ENCODE data around the gene SLC25A39. TPM values are rescaled to one million over a fixed set of nuclear protein-coding genes. Genes with fewer than 3 reads are reported as not detected.

The SLC25A39 gene
- total and polyA plus RNA-seq, 8 donors, result 55.5 to 121 (median 91.8) TPM

- intact Hi-C loops (cut with DNase I), result no loop called here
- peaks cover 0 to 52% of the 10 kb centered on the region in 2 donors for H3K4me1 ChIP-seq
- peak overlapping the region in 1 of 2 donors; percentile 28 for H3K27ac ChIP-seq
- H3K36me3 ChIP-seq, result no peaks in the 10 kb centered on the region
- H3K27me3 ChIP-seq, result no peaks in the 10 kb centered on the region
- no peaks in the 10 kb centered on the region for H3K9me3 ChIP-seq
- ATAC-seq (peak; percentile 86), DNase-seq (peak in 1 of 4 donors; percentile 74)
- no peak overlapping the region for H3K4me3 ChIP-seq
- TF ChIP-seq CTCF (IDR thresholded peaks at IDR 0.05), result no peak
Measured at GRCh38 chr17:44338702-44339101, 14.1 kb upstream of the SLC25A39 start.

DNA sequence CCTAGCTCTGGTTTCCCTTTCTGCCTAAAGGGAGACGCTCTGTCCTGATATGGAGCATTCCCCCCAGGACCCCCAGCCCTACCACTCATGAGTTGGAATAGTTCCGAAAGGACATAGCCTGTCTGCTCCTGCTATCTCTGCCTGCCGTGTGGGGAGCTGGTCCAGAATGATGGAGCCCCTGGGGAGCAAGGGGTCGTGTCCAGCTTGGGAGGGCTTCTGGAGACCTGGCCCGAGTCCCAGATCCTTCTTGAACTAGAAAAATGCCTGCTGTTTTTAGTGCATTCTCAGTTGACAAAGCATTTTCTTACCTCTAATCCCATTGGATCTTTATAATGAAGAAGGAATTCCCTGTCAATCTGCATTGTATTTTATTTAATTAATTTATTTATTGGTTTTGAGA is 11.3 kb upstream of the SLC25A39 start:
- ATAC-seq, result no peak
- H3K27me3 ChIP-seq, result no peaks in the 10 kb centered on the region
- H3K4me1 ChIP-seq, result peaks cover 0 to 77% of the 10 kb centered on the region in 2 donors
- intact Hi-C loops (cut with DNase I), result no loop called here
- H3K36me3 ChIP-seq, result no peaks in the 10 kb centered on the region
- no peak overlapping the region for H3K27ac ChIP-seq
- H3K4me3 ChIP-seq, result no peak overlapping the region
- H3K9me3 ChIP-seq, result no peaks in the 10 kb centered on the region
- TF ChIP-seq CTCF (IDR thresholded peaks at IDR 0.05), result no peak
- no peak for DNase-seq

DNA sequence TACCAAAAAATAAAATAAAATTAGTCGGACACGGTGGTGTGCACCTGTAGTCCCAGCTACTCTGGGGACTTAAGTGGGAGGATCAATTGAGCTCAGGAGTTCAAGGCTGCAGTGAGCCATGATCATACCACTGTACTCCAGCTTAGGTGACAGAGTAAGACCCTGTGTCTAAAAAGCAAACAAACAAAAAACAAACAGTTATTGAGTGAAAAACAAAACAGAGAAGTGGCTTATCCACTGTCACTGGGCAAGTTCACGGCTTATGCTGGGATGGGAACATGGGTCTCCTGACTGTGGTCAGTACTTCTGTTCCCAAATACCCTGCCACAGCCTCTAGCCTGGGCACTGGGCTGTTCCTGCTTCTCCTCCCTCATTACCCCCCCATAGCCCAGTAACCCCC is 10.9 kb upstream of the SLC25A39 start:
- no peaks in the 10 kb centered on the region for H3K27me3 ChIP-seq
- peaks cover 0 to 77% of the 10 kb centered on the region in 2 donors for H3K4me1 ChIP-seq
- intact Hi-C loops (cut with DNase I), result no loop called here
- ATAC-seq (peak; percentile 33), DNase-seq (no peak)
- TF ChIP-seq CTCF (IDR thresholded peaks at IDR 0.05), result no peak
- no peaks in the 10 kb centered on the region for H3K36me3 ChIP-seq
- peak overlapping the region in 1 of 2 donors; percentile 77 for H3K27ac ChIP-seq
- no peak overlapping the region for H3K4me3 ChIP-seq
- H3K9me3 ChIP-seq, result no peaks in the 10 kb centered on the region

GRCh38 chr17:44334727-44335126 is 10.1 kb upstream of the SLC25A39 start:
- H3K4me1 ChIP-seq, result peaks cover 0 to 68% of the 10 kb centered on the region in 2 donors
- H3K27me3 ChIP-seq, result no peaks in the 10 kb centered on the region
- ATAC-seq, result no peak
- H3K36me3 ChIP-seq, result no peaks in the 10 kb centered on the region
- no peaks in the 10 kb centered on the region for H3K9me3 ChIP-seq
- H3K4me3 ChIP-seq, result no peak overlapping the region
- DNase-seq, result no peak
- H3K27ac ChIP-seq, result peak overlapping the region; percentile 17 to 77
- intact Hi-C loops (cut with DNase I), result no loop called here
- no peak for TF ChIP-seq CTCF (IDR thresholded peaks at IDR 0.05)

DNA sequence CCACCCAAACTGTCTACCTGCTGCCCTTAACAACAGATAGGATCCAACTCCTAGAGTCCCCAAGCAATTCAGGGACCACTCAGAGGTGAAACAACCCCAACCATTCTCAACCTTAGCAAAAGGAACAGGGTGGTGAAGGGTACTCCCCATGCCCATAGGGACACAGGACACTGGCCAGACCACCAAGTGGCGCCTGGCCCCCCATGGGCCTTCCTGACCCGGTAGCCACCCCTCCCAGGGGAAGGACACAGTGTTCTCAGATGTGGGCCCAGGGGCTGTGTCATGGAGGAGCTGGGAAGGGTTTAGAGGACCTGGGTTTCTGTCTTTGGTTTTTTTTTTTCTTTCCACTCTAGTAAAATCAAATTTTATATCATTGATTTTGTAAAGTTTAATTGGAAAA is 9.7 kb upstream of the SLC25A39 start:
- Histone ChIP-seq H3K27me3 (no peaks in the 10 kb centered on the region), H3K27ac (peak overlapping the region in 1 of 2 donors; percentile 77), H3K36me3 (no peaks in the 10 kb centered on the region), H3K4me3 (no peak overlapping the region), H3K9me3 (no peaks in the 10 kb centered on the region), H3K4me1 (peaks cover 0 to 64% of the 10 kb centered on the region in 2 donors)
- ATAC-seq (no peak), DNase-seq (no peak)
- no peak for TF ChIP-seq CTCF (IDR thresholded peaks at IDR 0.05)
- intact Hi-C loops (cut with DNase I), result no loop called here

All from left lung (tissue), 10 donors.